MG63 (cell line): ENCODE results near the gene INTS2. TPM values are rescaled to one million over a fixed set of nuclear protein-coding genes. Genes with fewer than 3 reads are reported as not detected.
"Not testable (repeated sequence)": the region's sequence is repeated elsewhere in the genome, so short reads cannot be mapped to it uniquely, and the experiment has no call there.

Source experiments
- DNase-seq: peaks from one replicate; pipeline ENCODE4 v3.0.0-alpha.2; 2020
- H3K27me3 ChIP-seq: fragments of 250-450 bp; sonication (Bioruptor Pico); 2 replicates; pipeline ENCODE4 v1.5.1; 2020; ENCODE audit warnings: mild to moderate bottlenecking, moderate library complexity
- H3K36me3 ChIP-seq: fragments of 250-450 bp; sonication (Bioruptor Pico); 2 replicates; pipeline ENCODE4 v1.5.1; 2020; ENCODE audit warnings: mild to moderate bottlenecking, moderate library complexity
- H3K4me3 ChIP-seq: fragments of 250-450 bp; sonication (Bioruptor Pico); 2 replicates; pipeline ENCODE4 v1.5.1; 2020; ENCODE audit warnings: mild to moderate bottlenecking, moderate library complexity
- H3K9me3 ChIP-seq: fragments of 250-450 bp; sonication (Bioruptor Pico); 2 replicates; pipeline ENCODE4 v1.5.1; 2020; ENCODE audit warnings: mild to moderate bottlenecking, moderate library complexity
- total RNA-seq: library from RNA; depleted of rRNA; stranded (reverse); fragments of >200 nt; shearing (Covaris generic); gene quantifications from 2 replicates; pipeline ENCODE4 v1.2.3, GENCODE V29; 2014; ENCODE audit warnings: low replicate concordance

Gene INTS2
- total RNA-seq, 1 experiment from 2014 or later: 8.1 TPM

- H3K4me3 ChIP-seq: no peak overlapping the region
- no peaks in the 10 kb centered on the region for H3K27me3 ChIP-seq
- H3K9me3 ChIP-seq: no peaks in the 10 kb centered on the region
- peaks cover 37% of the 10 kb centered on the region for H3K36me3 ChIP-seq
- DNase-seq: no peak
Observed at GRCh38 chr17:61872099-61872498, 55.7 kb downstream of the INTS2 start.

GRCh38 chr17:61869138-61869537 is 58.6 kb downstream of the INTS2 start:
- Histone ChIP-seq H3K4me3 (no peak overlapping the region), H3K9me3 (no peaks in the 10 kb centered on the region), H3K27me3 (no peaks in the 10 kb centered on the region), H3K36me3 (peaks cover 31% of the 10 kb centered on the region)
- no peak for DNase-seq

- Histone ChIP-seq H3K27me3 (no peaks in the 10 kb centered on the region), H3K4me3 (no peak overlapping the region), H3K36me3 (peaks cover 27% of the 10 kb centered on the region), H3K9me3 (no peaks in the 10 kb centered on the region)
- no peak for DNase-seq
Observed at GRCh38 chr17:61868074-61868473, 59.7 kb downstream of the INTS2 start.

- DNase-seq: no peak
- H3K9me3 ChIP-seq: no peaks in the 10 kb centered on the region
- peaks cover 24% of the 10 kb centered on the region for H3K36me3 ChIP-seq
- H3K27me3 ChIP-seq: no peaks in the 10 kb centered on the region
- H3K4me3 ChIP-seq: no peak overlapping the region
Observed at GRCh38 chr17:61867033-61867432, 60.7 kb downstream of the INTS2 start.

GRCh38 chr17:61863801-61864126 is 64.0 kb downstream of the INTS2 start:
- Histone ChIP-seq H3K36me3 (peaks cover 16% of the 10 kb centered on the region), H3K27me3 (no peaks in the 10 kb centered on the region), H3K4me3 (peak overlapping the region; percentile 75), H3K9me3 (no peaks in the 10 kb centered on the region)
- DNase-seq: no peak

- Histone ChIP-seq H3K27me3 (no peaks in the 10 kb centered on the region), H3K36me3 (peaks cover 17% of the 10 kb centered on the region), H3K9me3 (no peaks in the 10 kb centered on the region), H3K4me3 (peak within 1 kb of the TSS; percentile 75)
- DNase-seq: peak; percentile 98
Observed at GRCh38 chr17:61862975-61863800, 64.6 kb downstream of the INTS2 start, which contains the start of gene BRIP1. TSS of gene BRIP1 (minus strand) at chr17:61863528. CDS start at chr17:61861539, 1,989 bp downstream.

- Histone ChIP-seq H3K27me3 (no peaks in the 10 kb centered on the region), H3K36me3 (peaks cover 9% of the 10 kb centered on the region; the same call in 1 of the 2 replicates), H3K9me3 (no peaks in the 10 kb centered on the region), H3K4me3 (peak overlapping the region; percentile 75)
- no peak for DNase-seq
Observed at GRCh38 chr17:61862105-61862574, 65.6 kb downstream of the INTS2 start.

GRCh38 chr17:61860397-61860796 is 67.4 kb downstream of the INTS2 start:
- DNase-seq, H3K9me3 ChIP-seq, H3K36me3 ChIP-seq, H3K4me3 ChIP-seq, H3K27me3 ChIP-seq: not testable (repeated sequence)

DNA sequence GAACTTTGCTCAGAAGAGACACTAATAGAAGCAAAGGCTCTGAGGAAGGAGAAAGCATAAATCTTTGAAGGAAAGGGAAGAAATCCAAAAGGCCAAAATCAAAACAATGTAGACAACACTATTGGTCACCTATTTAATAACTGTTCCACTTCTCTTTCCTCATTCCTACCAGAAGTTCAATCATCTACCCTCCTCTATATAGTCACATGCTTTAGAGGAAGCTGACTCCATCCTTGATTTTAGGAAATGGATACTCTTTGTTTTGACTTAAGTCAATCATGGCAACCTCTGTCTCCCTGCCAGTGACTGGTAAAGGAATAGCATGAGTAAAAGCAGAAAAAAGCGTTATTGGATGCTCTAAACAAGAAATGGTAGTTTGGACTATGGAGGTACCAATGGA is 71.7 kb downstream of the INTS2 start:
- no peak overlapping the region for H3K4me3 ChIP-seq
- peaks cover 26% of the 10 kb centered on the region for H3K36me3 ChIP-seq
- no peaks in the 10 kb centered on the region for H3K27me3 ChIP-seq
- DNase-seq: no peak
- no peaks in the 10 kb centered on the region for H3K9me3 ChIP-seq

GRCh38 chr17:61852857-61853256 is 74.9 kb downstream of the INTS2 start:
- H3K36me3 ChIP-seq: peaks cover 19% of the 10 kb centered on the region

DNA sequence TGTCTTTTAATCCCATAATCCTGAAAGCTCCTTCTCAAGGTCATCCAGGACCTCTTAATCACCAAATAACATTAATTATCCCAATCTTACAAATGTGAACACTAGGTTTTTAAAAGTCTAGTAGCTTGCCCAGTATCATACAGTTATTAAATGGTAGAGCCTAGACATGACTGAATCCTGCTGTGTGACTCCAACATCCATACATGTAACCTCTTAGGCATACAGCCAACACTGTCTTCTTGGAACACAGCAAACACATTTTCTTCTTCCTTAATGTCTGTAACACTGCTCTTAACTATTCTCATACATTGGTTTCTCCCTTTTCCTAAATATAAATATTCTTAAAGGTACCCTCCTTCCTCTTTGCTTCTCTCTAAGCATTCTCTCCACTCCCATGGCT is 78.1 kb downstream of the INTS2 start:
- peaks cover 33% of the 10 kb centered on the region for H3K36me3 ChIP-seq
- no peak for DNase-seq

More at GRCh38 chr17:61852857-61853256, 74.9 kb downstream of the INTS2 start:
- Histone ChIP-seq H3K4me3 (no peak overlapping the region), H3K9me3 (no peaks in the 10 kb centered on the region), H3K27me3 (no peaks in the 10 kb centered on the region)
- DNase-seq: no peak

DNA sequence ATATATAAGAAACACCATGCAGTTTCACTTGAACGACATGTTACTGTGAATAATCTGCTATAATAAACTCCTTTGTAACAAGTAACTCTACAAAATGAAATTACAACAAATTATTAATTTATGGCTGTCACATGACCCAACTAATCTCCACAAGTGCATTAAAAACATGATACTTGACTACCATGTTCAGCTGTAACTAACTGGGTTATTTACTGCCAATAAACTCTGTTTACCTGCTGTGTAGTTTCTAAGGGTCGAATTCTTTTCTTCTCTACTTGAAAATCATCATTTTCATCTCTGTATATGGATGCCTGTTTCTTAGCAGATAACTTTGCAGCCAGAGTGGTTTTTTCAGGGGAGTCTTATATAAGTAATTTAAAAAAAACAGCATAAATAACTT is 78.9 kb downstream of the INTS2 start:
- Histone ChIP-seq H3K36me3 (peaks cover 34% of the 10 kb centered on the region), H3K27me3 (no peaks in the 10 kb centered on the region), H3K4me3 (no peak overlapping the region), H3K9me3 (no peaks in the 10 kb centered on the region)
- DNase-seq: no peak

More for the DNA sequence above, 78.1 kb downstream of the INTS2 start:
- Histone ChIP-seq H3K4me3 (no peak overlapping the region), H3K9me3 (no peaks in the 10 kb centered on the region), H3K27me3 (no peaks in the 10 kb centered on the region)

GRCh38 chr17:61848247-61848646 is 79.5 kb downstream of the INTS2 start:
- no peak overlapping the region for H3K4me3 ChIP-seq
- H3K27me3 ChIP-seq: no peaks in the 10 kb centered on the region
- DNase-seq: no peak
- H3K9me3 ChIP-seq: no peaks in the 10 kb centered on the region
- H3K36me3 ChIP-seq: peaks cover 32% of the 10 kb centered on the region

DNA sequence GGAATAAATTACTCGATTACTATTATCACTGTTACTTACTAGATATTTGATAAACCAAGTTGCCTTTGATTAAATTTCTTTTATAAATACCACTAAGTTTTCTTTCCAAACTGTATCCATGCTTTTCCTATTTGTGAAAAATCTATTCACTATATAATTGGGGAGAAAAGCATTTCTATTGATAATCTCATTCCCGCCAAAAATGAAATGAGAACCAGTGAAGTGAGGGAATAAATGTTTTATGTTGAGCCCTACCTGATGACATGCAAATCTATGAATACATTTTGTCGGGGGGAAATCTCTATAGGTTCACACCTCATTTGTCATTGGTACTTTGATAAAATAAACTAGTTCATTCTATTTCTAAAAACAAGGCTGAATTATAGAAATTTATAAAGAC is 80.1 kb downstream of the INTS2 start:
- Histone ChIP-seq H3K36me3 (peaks cover 33% of the 10 kb centered on the region), H3K27me3 (no peaks in the 10 kb centered on the region), H3K9me3 (no peaks in the 10 kb centered on the region), H3K4me3 (no peak overlapping the region)
- no peak for DNase-seq

DNA sequence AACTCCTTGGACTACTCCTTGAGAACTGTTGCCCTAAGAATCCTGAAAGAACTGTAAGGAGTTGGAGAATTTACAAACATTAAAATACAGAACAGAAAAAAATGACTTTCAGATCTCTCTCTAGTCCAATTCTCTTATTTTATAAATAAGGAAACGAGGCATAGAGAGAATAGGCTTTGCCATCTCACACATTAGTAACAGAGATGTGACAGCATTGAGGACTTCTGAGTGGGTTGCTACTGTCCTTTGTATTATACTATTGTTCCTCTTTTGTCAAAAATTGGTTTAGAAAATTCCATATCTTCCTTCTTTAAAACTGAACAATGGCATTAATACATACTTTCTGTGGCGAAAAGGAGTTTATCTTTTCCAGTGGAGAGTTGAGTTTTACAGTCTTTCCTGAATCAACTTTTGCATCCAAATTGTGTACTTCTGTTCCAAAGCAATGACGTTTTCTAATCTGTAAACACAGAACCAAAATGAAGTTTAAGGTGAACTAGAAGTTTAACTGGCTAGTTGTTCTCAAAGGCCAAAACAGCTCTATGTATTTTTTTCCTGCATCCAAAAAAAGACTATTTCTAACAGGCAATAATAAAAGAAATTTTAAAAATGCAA is 80.9 kb downstream of the INTS2 start:
- peaks cover 34% of the 10 kb centered on the region for H3K36me3 ChIP-seq
- no peaks in the 10 kb centered on the region for H3K27me3 ChIP-seq

GRCh38 chr17:61846088-61846487 is 81.7 kb downstream of the INTS2 start:
- H3K9me3 ChIP-seq: no peaks in the 10 kb centered on the region
- H3K4me3 ChIP-seq: no peak overlapping the region
- DNase-seq: no peak
- peaks cover 38% of the 10 kb centered on the region for H3K36me3 ChIP-seq
- H3K27me3 ChIP-seq: no peaks in the 10 kb centered on the region

More for the DNA sequence above, 80.9 kb downstream of the INTS2 start:
- no peaks in the 10 kb centered on the region for H3K9me3 ChIP-seq
- DNase-seq: no peak
- no peak overlapping the region for H3K4me3 ChIP-seq

GRCh38 chr17:61843435-61843834 is 84.3 kb downstream of the INTS2 start:
- no peak for DNase-seq
- no peak overlapping the region for H3K4me3 ChIP-seq
- peaks cover 41% of the 10 kb centered on the region for H3K36me3 ChIP-seq
- H3K9me3 ChIP-seq: no peaks in the 10 kb centered on the region
- no peaks in the 10 kb centered on the region for H3K27me3 ChIP-seq

DNA sequence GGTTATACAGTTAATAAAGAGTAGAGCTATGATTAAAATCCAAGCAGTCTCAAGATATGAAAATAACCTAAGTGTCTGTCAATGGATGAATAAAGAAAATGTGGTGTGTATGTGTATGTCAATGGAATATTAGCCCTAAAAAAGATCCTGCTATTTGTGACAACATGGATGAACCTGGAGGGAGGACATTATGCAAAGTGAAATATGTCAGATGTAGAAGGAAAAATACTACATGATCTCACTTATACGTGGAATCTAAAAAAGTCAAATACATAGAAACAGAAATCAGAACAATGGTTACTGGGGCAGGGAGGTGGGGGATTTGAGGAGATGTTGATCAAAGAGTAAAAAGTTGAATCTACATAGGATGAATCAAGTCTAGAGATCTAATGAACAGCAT is 84.9 kb downstream of the INTS2 start:
- no peaks in the 10 kb centered on the region for H3K9me3 ChIP-seq
- no peak overlapping the region for H3K4me3 ChIP-seq
- H3K27me3 ChIP-seq: no peaks in the 10 kb centered on the region
- no peak for DNase-seq
- H3K36me3 ChIP-seq: peaks cover 41% of the 10 kb centered on the region
